T47D (cell line): Measurements from ENCODE around the gene GPR26.

Experiments
- DNase-seq, 2 experiments: peaks; one replicate each; pipeline versions ENCODE4 v3.0.0 to v3.0.0-alpha.2; 2011 to 2012; ENCODE audit warnings: low read depth in 1 of 2, low spot score in 1 of 2
- JUND ChIP-seq: IDR thresholded peaks from 2 replicates; pipeline ENCODE4 v1.6.1; 2012; ENCODE audit warnings: low read depth
- in situ Hi-C: cut with HindIII; loops from 2 replicates; pipeline ENCODE4 v1.10.0; 2016; ENCODE audit warnings: low sequenced_read_pairs, low pct_unique_long_range_greater_than_20kb

The GPR26 gene, protein sequence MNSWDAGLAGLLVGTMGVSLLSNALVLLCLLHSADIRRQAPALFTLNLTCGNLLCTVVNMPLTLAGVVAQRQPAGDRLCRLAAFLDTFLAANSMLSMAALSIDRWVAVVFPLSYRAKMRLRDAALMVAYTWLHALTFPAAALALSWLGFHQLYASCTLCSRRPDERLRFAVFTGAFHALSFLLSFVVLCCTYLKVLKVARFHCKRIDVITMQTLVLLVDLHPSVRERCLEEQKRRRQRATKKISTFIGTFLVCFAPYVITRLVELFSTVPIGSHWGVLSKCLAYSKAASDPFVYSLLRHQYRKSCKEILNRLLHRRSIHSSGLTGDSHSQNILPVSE

DNA sequence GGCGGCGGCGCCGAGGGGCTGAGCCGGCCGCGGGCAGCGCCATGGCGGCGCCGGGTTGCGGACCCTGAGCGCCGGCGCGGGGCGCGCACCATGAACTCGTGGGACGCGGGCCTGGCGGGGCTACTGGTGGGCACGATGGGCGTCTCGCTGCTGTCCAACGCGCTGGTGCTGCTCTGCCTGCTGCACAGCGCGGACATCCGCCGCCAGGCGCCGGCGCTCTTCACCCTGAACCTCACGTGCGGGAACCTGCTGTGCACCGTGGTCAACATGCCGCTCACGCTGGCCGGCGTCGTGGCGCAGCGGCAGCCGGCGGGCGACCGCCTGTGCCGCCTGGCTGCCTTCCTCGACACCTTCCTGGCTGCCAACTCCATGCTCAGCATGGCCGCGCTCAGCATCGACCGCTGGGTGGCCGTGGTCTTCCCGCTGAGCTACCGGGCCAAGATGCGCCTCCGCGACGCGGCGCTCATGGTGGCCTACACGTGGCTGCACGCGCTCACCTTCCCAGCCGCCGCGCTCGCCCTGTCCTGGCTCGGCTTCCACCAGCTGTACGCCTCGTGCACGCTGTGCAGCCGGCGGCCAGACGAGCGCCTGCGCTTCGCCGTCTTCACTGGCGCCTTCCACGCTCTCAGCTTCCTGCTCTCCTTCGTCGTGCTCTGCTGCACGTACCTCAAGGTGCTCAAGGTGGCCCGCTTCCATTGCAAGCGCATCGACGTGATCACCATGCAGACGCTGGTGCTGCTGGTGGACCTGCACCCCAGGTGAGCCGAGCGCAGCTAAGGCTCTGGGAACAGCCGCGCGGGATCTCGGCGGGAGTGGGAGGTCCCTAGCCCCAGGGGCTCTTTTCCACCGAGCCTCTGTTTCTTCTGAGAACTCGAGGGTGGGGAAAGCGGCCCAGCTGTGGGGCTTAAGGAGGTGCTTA, at the start of gene GPR26:
GPR26 (plus strand) TSS at position 38 of the 919 bp plus-strand sequence; CDS start at position 91, 53 bp downstream.
- TF ChIP-seq JUND = no peak
- no peak for DNase-seq
- in situ Hi-C loops = no loop called here

DNA sequence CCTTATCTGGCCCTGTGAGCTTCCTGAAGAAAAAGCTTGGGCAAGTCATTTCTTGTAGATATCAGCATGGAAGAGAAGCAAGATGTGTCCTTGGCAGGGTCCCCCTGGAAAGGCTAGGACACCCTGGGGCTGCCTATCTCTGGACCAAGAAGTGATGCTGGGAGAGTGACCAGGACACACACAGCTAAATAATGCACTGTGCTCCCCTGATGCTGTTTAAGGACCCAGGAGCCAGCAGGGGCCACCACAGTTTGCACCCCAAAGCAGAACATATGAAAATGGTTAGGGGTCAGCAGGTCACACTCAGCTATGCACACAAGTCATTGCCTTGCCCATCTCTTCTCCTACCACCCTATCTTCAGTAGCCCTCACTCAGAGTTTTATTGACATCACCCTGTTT, 47.9 kb upstream of the GPR26 start:
- no peak for DNase-seq
- in situ Hi-C loops = no loop called here
- TF ChIP-seq JUND = no peak

DNA sequence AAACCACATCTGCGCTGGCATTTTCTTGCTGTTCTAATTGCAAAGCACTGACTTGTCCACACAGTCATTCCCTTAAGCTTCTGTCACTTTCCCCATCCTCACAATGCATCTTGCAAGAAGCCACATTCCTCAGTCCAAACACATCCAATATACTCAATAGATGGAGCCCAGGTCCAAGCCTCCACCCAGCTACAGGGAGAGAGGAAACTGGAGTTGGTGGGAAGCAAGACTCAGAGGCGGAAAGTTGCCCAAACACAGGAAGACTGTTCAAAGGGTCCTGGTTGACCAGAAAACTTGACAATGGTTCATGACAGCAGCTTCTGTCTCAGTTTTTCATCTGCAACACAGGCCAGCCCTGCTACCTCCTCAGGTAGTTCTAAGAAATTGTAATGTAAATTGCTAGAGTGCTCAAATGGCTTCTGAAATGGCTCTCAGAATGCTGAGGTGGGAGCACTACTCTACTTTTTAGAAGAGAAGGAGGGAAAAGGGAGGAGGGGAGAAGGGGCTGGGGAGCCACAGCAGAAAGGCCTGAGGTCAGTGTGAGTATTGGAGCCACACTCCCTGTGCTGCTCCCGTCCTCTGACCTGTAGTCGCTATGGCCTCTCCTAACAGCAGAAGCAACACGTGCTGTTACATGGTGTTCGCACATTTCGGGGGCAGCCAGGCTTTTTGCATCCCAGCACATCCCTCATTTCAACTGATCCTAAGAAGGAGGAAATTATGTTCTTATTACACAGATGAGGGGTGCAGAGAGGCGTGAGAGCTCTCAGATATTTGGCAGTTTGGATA, 46.9 kb upstream of the GPR26 start:
- no peak for DNase-seq
- in situ Hi-C loops = no loop called here
- TF ChIP-seq JUND = no peak

DNA sequence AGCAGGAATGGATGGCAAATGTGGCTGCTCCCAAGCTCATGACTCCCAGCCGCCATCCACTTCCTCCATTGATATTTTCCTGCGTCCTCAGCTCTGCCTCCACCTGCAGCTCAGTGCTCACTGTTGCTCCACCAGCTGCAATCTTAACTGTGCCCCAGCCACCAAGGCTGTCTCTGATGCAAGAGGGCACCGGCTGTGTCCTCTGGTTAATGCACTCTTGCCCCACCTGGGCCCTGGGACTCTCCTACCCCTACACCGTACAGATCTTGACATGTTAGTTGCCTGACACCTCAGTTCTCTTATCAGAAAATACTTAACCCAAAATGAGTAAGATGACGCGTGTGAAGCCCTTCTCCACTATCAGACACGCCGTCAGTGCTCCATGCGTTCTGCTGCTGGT, 45.5 kb upstream of the GPR26 start:
- DNase-seq = no peak
- no peak for TF ChIP-seq JUND
- in situ Hi-C loops = no loop called here

DNA sequence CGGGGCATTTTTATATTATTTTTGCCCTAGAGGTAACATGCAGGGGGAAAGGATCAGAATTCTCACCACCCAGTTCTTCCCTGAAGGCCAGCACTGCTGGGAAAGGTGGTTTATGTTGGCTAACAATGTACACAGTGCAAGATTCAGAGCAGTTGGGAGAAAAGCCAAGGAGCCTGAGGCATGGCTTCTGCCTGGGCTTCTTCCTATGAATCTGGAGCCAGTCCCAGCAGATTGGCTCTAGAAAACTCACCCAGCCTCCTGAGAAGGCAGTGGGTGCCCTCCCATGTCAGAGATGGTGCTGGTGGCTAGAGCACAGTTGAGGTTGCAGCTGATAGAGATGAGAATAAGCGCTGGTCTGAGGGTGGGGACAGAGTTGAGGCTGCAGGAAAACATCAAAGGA, 44.7 kb upstream of the GPR26 start:
- no peak for TF ChIP-seq JUND
- in situ Hi-C loops = no loop called here
- DNase-seq = peak in 1 of 2 experiments; percentile 72

DNA sequence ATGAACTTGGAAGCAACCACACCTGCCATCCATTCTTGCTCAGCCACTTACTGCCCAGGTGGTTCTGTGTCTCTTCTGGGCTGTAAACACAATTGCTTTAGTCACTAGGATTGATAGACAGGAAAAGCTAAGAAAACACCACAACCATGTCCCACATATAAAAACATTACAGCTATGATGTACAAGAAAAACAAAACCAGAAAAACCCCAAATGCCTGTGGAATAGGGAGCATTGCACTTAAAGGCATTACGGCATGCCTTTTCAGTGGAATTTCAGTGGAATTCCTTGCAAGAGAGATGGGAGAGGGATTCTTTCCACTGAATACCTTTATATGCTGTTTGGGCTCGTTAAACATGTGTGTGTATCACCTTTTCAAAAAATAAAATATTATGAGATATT, 44.2 kb upstream of the GPR26 start:
- DNase-seq = no peak
- TF ChIP-seq JUND = no peak
- in situ Hi-C loops = no loop called here

DNA sequence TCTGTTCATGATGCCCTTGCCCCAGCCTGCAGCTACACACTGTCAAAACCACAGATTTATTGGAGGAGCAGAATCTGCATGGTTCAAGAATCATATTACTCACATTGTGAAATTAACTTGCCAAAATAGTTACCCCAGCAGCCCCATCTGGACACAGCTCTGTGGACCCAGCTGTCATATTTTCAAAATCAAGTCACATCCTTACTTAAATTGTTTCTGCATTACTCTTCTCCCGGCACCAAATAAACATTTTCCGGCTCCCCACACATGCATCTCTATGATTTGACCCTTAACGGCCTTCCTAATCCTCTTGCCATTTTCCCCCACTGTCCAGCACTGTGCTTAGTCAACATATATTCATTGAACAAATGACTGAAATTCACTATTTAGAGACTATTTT, 43.8 kb upstream of the GPR26 start:
- in situ Hi-C loops = no loop called here
- no peak for DNase-seq
- no peak for TF ChIP-seq JUND

DNA sequence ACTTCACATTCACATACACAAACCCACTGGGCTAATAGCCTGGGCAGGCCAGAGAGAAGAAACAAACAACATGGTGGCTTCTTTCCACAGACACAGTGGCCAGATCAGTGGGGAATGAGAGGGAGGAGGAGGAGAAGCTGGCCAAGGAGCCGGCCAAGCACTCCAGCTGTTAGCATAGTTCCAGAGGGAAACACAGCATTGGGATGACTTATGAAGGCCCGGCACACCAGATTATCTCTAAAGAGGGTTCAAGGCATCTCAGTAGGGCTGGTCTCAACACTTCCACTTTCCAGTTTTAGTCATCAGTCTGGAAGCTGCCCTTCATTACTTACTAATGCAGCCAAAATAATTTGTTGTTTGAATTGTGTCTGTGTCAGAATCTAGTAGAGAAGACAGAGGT, 42.1 kb upstream of the GPR26 start:
- in situ Hi-C loops = no loop called here
- TF ChIP-seq JUND = no peak
- no peak for DNase-seq

DNA sequence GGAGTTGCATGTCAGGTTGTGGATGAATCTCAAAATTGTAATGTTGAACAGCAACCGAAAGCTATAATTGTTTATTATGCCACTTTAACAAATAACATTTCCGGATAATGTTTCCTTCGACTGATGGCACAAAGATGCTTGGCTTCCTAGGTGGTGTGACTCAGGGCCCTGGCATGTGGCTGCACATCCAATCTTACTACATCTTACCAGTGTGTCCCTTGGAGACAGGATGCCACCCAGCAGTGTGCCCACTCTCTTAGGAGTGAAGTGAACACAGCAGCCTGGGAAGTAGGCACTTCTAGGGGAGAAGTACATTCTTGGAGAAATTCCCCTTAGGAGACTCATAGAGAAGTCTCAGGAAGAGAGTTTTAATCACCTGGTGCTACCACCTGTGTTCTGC, 33.0 kb upstream of the GPR26 start:
- in situ Hi-C loops = no loop called here
- DNase-seq = no peak
- TF ChIP-seq JUND = no peak

DNA sequence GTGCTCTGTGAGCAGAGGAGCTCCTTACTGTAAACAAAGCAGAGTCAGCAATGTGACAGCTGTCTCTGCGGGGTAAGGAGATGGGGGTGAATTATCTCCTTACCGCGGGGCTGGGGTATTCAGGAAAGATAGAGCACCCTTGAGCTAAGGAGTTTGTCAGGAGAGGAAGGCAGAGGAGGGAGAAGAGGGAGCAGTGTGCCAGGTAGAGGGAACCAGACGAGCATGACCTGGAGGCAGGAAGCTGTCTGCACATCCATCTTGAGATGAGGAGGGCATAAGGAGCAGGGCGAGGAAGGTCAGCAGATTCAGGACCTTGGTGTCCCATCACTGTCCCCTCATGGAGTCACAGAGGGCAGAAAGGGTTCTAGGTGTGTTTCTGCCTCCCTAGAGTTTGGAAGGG, 32.5 kb upstream of the GPR26 start:
- in situ Hi-C loops = no loop called here
- DNase-seq = no peak
- no peak for TF ChIP-seq JUND

DNA sequence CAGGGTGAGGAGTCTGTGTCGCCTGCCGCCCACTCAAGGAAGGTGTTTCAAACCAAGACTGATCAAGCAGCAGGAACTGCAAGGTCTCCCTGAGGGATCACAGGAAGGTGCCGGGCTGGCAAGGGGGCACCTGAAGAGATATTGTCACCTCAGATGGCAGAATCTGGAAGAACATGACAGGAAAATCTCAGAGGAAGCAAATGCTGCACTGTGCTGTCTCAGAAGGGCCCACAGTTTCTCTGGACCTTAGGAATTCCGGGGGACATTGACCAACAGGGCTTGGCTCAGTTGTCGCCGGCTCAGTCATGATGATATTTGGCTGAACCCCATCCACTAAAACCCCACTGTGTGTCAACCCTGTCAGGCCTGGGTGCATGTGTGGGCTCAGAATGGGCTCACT, 31.9 kb upstream of the GPR26 start:
- no peak for TF ChIP-seq JUND
- in situ Hi-C loops = no loop called here
- no peak for DNase-seq

DNA sequence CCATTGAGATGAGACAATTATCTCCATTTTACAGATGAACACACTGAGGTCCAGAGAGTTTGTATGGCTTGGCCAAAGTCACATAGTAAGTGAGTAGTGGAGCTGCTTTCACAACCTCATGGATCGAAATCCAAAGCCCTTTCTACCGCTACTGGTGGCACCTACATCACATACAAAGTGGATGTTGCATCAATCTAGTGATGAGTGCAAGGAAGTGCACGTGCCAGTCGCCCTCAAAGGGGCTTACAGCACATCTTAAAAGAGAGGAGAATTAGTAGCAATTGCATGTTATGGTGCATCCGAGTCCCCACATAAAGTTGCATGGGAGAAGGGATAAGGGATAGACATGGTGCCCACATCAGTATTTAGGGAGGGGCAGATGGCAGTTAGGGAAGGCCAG, 31.0 kb upstream of the GPR26 start:
- no peak for DNase-seq
- in situ Hi-C loops = no loop called here
- no peak for TF ChIP-seq JUND

DNA sequence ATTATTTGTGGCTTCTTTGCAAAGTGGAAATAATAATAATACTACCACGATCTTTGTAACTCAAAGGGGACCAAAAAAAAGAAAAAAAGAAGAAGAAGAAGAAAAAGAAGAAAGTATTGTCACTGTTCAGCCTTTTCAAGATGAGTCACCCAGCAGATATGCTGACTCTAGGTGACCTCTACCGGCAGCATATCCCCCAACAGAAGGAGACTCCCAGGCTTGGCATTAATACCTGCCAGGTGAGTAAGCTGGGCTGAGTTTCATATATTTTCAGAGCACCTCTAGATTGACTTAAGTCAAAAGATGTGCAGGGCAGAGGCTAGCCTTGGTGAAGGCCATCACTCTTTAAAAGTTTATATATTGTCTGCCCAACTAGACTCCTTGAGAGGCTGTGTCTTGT, 30.4 kb upstream of the GPR26 start:
- in situ Hi-C loops = no loop called here
- TF ChIP-seq JUND = no peak
- DNase-seq = no peak
